ENCODE data around the gene CCDC54. TPM values are rescaled to one million over a fixed set of nuclear protein-coding genes. Genes with fewer than 3 reads are reported as not detected.

CCDC54 gene
- total RNA-seq, 1 experiment from 2014 or later = not detected

DNA sequence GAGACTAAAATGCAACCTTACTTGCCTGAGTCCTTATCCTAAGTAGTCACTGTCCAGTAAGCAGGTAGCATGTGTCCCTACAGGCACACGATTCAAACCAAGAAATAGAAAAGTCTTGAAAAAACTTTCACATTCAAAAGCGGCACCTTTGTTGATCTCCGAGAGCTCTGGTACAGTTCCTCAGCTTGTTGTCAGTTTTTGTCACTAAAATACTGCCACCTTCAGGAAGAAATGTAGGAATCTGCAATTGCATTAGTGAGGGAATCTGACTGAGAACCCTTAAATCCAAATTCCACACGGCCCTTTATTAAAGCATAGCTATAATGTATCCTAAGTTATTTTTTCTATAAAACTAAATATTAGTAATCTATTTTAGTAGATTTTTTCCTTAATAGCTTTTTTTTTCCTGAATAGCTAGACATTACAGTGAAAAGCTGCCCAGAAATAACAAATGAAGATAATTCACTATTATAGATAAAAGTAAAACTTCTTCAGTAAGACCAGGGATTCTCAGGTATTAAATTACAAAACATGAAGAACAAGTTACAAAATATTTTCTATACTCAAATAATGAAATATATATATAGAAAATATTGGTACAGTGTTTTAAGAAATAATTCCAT lies 44.0 kb downstream of the CCDC54 start:
- DNase-seq (ENCODE audit: low read depth) = peak; percentile 39
- in situ Hi-C loops (cut with HindIII; ENCODE audit: low pct_unique_long_range_greater_than_20kb, low sequenced_read_pairs) = no loop called here

DNA sequence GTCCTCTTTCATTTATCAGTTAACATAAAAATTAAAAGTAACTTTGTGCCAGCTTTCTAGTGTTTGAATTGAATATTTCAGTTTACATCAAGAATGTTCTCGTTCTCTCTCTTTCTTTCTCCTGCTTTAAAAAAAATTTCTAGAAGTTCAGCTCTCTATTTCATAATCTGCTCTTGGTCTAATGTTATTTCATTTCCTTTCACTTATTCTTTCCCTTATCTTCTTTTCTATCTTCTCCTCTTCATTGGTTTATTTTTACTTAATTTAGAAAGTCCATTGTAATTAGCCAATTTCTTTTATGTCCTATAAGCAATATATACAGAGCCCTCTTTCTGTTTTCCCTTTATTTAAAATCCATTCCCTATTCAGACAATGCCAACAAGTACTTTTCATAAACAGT lies 44.6 kb downstream of the CCDC54 start:
- in situ Hi-C loops (cut with HindIII; ENCODE audit: low pct_unique_long_range_greater_than_20kb, low sequenced_read_pairs) = no loop called here
- no peak for DNase-seq (ENCODE audit: low read depth)

DNA sequence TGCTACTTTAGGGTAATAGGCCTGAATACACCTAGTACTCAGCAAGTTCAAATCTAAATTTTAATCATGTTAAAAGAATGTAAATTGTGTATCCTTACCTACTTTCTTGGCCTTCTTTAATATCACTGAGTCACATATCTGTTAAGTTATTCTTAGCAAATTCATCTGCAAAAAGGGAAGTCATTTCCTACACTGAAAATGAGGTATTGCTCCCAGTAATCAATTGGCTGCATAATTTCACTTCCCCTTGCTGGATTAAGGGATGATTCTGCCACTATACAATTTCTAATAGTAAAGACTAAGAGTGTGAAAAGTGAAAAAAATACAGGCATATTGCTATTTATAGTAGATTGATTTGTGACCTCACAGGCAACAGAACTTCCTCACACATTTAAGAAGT lies 47.8 kb downstream of the CCDC54 start:
- DNase-seq (ENCODE audit: low read depth) = no peak
- in situ Hi-C loops (cut with HindIII; ENCODE audit: low pct_unique_long_range_greater_than_20kb, low sequenced_read_pairs) = no loop called here

DNA sequence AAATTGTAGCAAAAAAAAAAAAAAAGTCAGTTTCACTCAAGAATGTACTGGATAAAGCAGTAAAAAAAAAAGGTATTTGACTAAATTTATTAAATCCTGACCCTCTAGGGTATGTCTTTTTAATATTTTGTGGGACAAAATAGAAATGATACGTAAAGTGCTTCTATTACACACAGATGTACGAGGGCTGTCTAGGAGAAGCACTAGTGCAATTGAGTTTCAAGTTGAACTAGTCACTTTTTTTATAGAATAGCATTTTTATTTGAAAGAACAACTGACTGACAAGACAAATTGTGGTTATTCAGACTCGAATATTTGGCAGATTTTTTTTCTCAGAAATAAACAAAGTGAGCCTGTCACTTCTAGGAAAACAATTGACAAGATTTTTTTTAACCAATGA lies 49.0 kb downstream of the CCDC54 start:
- in situ Hi-C loops (cut with HindIII; ENCODE audit: low pct_unique_long_range_greater_than_20kb, low sequenced_read_pairs) = no loop called here
- no peak for DNase-seq (ENCODE audit: low read depth)

Other genes with a start within 250 kb of the CCDC54 start
- 14.8 and 30.1 TPM in 2 replicates for gene BBX, start 145.5 kb downstream of the CCDC54 start, total RNA-seq (2014; rRNA removed; shearing (Covaris generic); ENCODE audit: low replicate concordance)

All from Caki2 (cell line).